ENCODE results near the gene TATDN3. TPM values are rescaled to one million over a fixed set of nuclear protein-coding genes. Genes with fewer than 3 reads are reported as not detected.

Gene TATDN3
- total RNA-seq, 1 experiment from 2014 or later = 16.3 TPM

- no peak for TF ChIP-seq CTCF (IDR thresholded peaks at IDR 0.05 in 2 of 3, conservative IDR thresholded peaks at IDR 0.05 in 1 of 3; ENCODE audit: borderline replicate concordance in 1 of 3, insufficient read depth in 1 of 3, low read depth in 2 of 3, low read length in 2 of 3)
- no peak for TF ChIP-seq EZH2phosphoT487 (IDR thresholded peaks at IDR 0.05; ENCODE audit: borderline replicate concordance)
- peak; percentile 97 for TF ChIP-seq SIN3A (IDR thresholded peaks at IDR 0.05; ENCODE audit: low read depth)
- peak; percentile 96 for TF ChIP-seq POLR2AphosphoS5 (IDR thresholded peaks at IDR 0.05; ENCODE audit: low read depth, low read length)
- no peak for TF ChIP-seq EZH2 (IDR thresholded peaks at IDR 0.05)
Measured at GRCh38 chr1:212791676-212792395, at the start of gene TATDN3, which contains the start of gene NSL1 (continued).

GRCh38 chr1:212743901-212744475, 47.7 kb upstream of the TATDN3 start:
- intact Hi-C loops (cut with micrococcal nuclease) = no loop called here
- no peaks in the 10 kb centered on the region for H3K4me1 ChIP-seq (ENCODE audit: control insufficient read depth in 1 of 2, insufficient read depth in 2 of 2, low read length in 2 of 2)
- no peak for ATAC-seq
- no peak overlapping the region for H2AFZ ChIP-seq (ENCODE audit: low read depth, low read length, poor library complexity, severe bottlenecking)
- no peaks in the 10 kb centered on the region for H3K9me2 ChIP-seq (ENCODE audit: insufficient read depth)
- no peaks in the 10 kb centered on the region for H3K36me3 ChIP-seq (ENCODE audit: control insufficient read depth in 1 of 2, insufficient read depth in 2 of 2, low read length in 2 of 2)
- ChIA-PET CTCF (interaction anchor here (1.4 kb wide), 1 partner anchor 17 kb away, joined by 4 read pairs; no protein-coding TSS in a partner anchor), POLR2A (no interaction called here), RAD21 (ENCODE audit: low non-redundant PET in 1 of 2, low total read pairs in 2 of 2, uncharacterized antibody in 2 of 2, unreplicated experiment in 2 of 2) (no interaction called here)
- DNase-seq (ENCODE audit: low read depth, low spot score) = no peak
- no peak overlapping the region for H3K9ac ChIP-seq (ENCODE audit: low read length)
- H3K4me3 ChIP-seq (replicated peaks in 1 of 2; ENCODE audit: low read depth in 1 of 2, low read length in 2 of 2) = no peak overlapping the region
- H3K79me2 ChIP-seq (ENCODE audit: insufficient read depth, low read length) = peaks cover 28% of the 10 kb centered on the region
- H3K27ac ChIP-seq (ENCODE audit: low read depth, low read length) = no peak overlapping the region
- TF ChIP-seq POLR2AphosphoS5 (IDR thresholded peaks at IDR 0.05; ENCODE audit: low read depth, low read length) (no peak), SRF (IDR thresholded peaks at IDR 0.05; ENCODE audit: low read depth) (no peak), FOSL1 (IDR thresholded peaks at IDR 0.05; ENCODE audit: low read depth) (no peak), EGR1 (IDR thresholded peaks at IDR 0.05; ENCODE audit: low read depth) (no peak), ZBTB33 (IDR thresholded peaks at IDR 0.05; ENCODE audit: extremely low read depth, insufficient replicate concordance, low read length) (no peak), ATF3 (IDR thresholded peaks at IDR 0.05) (no peak), CTCF (IDR thresholded peaks at IDR 0.05 in 2 of 3, conservative IDR thresholded peaks at IDR 0.05 in 1 of 3; ENCODE audit: borderline replicate concordance in 1 of 3, insufficient read depth in 1 of 3, low read depth in 2 of 3, low read length in 2 of 3) (no peak), ELF1 (IDR thresholded peaks at IDR 0.05; ENCODE audit: borderline replicate concordance, low read depth) (no peak), EZH2phosphoT487 (IDR thresholded peaks at IDR 0.05; ENCODE audit: borderline replicate concordance) (no peak), TCF7L2 (IDR thresholded peaks at IDR 0.05; ENCODE audit: borderline replicate concordance, extremely low read depth, insufficient read depth, insufficient read length) (no peak), SIN3A (IDR thresholded peaks at IDR 0.05; ENCODE audit: low read depth) (no peak), CEBPB (IDR thresholded peaks at IDR 0.05; ENCODE audit: low read depth) (no peak), YY1 (IDR thresholded peaks at IDR 0.05; ENCODE audit: extremely low read depth, insufficient replicate concordance, low read depth, low read length) (no peak), ZFX (IDR thresholded peaks at IDR 0.05) (no peak), POLR2A (IDR thresholded peaks at IDR 0.05; ENCODE audit: borderline replicate concordance, extremely low read depth, insufficient read depth, insufficient read length) (no peak), CBX3 (IDR thresholded peaks at IDR 0.05; ENCODE audit: low read depth) (no peak)
- no peaks in the 10 kb centered on the region; a peak in 1 of 4 replicates for H3K9me3 ChIP-seq (ENCODE audit: control insufficient read depth in 1 of 2, insufficient read depth in 1 of 2, low read depth in 1 of 2, low read length in 2 of 2)
- H3K4me2 ChIP-seq (ENCODE audit: low read length) = no peak overlapping the region
- no TSS peak for BruUV-seq (replicated peaks)
- no peaks in the 10 kb centered on the region for H3K27me3 ChIP-seq (ENCODE audit: insufficient read depth, low read length)
- H4K20me1 ChIP-seq (ENCODE audit: insufficient read depth) = no peaks in the 10 kb centered on the region
